ENCODE results near the gene CHST15. TPM values are rescaled to one million over a fixed set of nuclear protein-coding genes. Genes with fewer than 3 reads are reported as not detected.

Gene CHST15
- total and polyA plus RNA-seq, 2 of the 4 experiments (the other 2 are of a cell fraction) = 0.14 to 0.18 TPM

- H4K91ac ChIP-seq (ENCODE audit: insufficient read depth, low read depth, low read length) = no peak overlapping the region
- H4K8ac ChIP-seq (ENCODE audit: low read depth in 2 of 2, low read length in 2 of 2) = no peak overlapping the region
- no peaks in the 10 kb centered on the region for H3K9me1 ChIP-seq (ENCODE audit: insufficient read depth, low read length)
- H3K4me3 ChIP-seq (ENCODE audit: insufficient read depth, low read depth, low read length) = no peak overlapping the region
- TF ChIP-seq POLR2A (IDR thresholded peaks at IDR 0.05; ENCODE audit: low read depth, low read length) (no peak), MXI1 (IDR thresholded peaks at IDR 0.05; ENCODE audit: borderline replicate concordance, low read depth, low read length) (no peak), NFE2L2 (IDR thresholded peaks at IDR 0.05; ENCODE audit: low read depth, low read length) (no peak), FOS (IDR thresholded peaks at IDR 0.05; ENCODE audit: low read depth, low read length) (no peak), RCOR1 (IDR thresholded peaks at IDR 0.05; ENCODE audit: insufficient replicate concordance, low read length) (no peak), RFX5 (IDR thresholded peaks at IDR 0.05; ENCODE audit: low read depth, low read length) (no peak)
- H2BK15ac ChIP-seq (ENCODE audit: low read depth, low read length) = no peak overlapping the region
- POLR2A ChIA-PET (ENCODE audit: unreplicated experiment) = no interaction called here
- H4K20me1 ChIP-seq (ENCODE audit: insufficient read depth, low read length) = no peaks in the 10 kb centered on the region
- H3K9me3 ChIP-seq (ENCODE audit: control insufficient read depth, insufficient read depth, low read length) = no peaks in the 10 kb centered on the region
- H2AFZ ChIP-seq (replicated peaks; ENCODE audit: low read length, poor library complexity) = no peak overlapping the region
- no peak overlapping the region for H4K5ac ChIP-seq (ENCODE audit: low read depth, low read length)
- 17% methylated on average over 1 of the region's 7 CpGs; no CpG with 5 or more reads in 1 of the 2 experiments for WGBS, 2 experiments (ENCODE audit: extremely low coverage in 2 of 2, insufficient read length in 1 of 2)
- no peaks in the 10 kb centered on the region for H3K27me3 ChIP-seq (ENCODE audit: control insufficient read depth, insufficient read depth, low read length)
- H3K14ac ChIP-seq (replicated peaks; ENCODE audit: low read depth, low read length) = no peak overlapping the region
- intact Hi-C loops (cut with micrococcal nuclease) (no loop called here), dilution Hi-C loops (cut with HindIII; ENCODE audit: low sequenced_read_pairs, unreplicated experiment) (no loop called here), in situ Hi-C loops (cut with MboI; ENCODE audit: low sequenced_read_pairs) (no loop called here)
- no peaks in the 10 kb centered on the region for H3K4me1 ChIP-seq (ENCODE audit: control insufficient read depth, insufficient read depth, low read length)
- no peak overlapping the region for H3K56ac ChIP-seq (ENCODE audit: extremely low read depth, insufficient read depth, low read length)
- no peak overlapping the region for H2BK20ac ChIP-seq (ENCODE audit: low read depth, low read length)
- no peak overlapping the region for H2BK5ac ChIP-seq (ENCODE audit: low read depth, low read length, poor library complexity, severe bottlenecking)
- no peak overlapping the region for H2BK120ac ChIP-seq (ENCODE audit: low read depth, low read length)
- H2AK9ac ChIP-seq (replicated peaks; ENCODE audit: low read depth, low read length, poor library complexity) = no peak overlapping the region
- H3K79me1 ChIP-seq (ENCODE audit: low read depth in 1 of 2, low read length in 2 of 2) = no peaks in the 10 kb centered on the region
- H3K4ac ChIP-seq (ENCODE audit: low read depth, low read length) = no peak overlapping the region
- no peak overlapping the region for H3K9ac ChIP-seq (ENCODE audit: low read depth, low read length)
- no peak for DNase-seq
- H3K36me3 ChIP-seq (ENCODE audit: control insufficient read depth, insufficient read depth, low read length) = no peaks in the 10 kb centered on the region
- CTCF ChIA-PET = no interaction called here
- H2AK5ac ChIP-seq (ENCODE audit: low read depth, low read length) = no peak overlapping the region
- no peak overlapping the region for H3K27ac ChIP-seq (ENCODE audit: insufficient read depth, low read length)
- no peak overlapping the region for H3K18ac ChIP-seq (ENCODE audit: low read depth, low read length)
- H3K4me2 ChIP-seq (ENCODE audit: low read depth, low read length) = no peak overlapping the region
- no peak overlapping the region for H3K23ac ChIP-seq (ENCODE audit: low read depth, low read length)
- no peak for ATAC-seq (ENCODE audit: low read depth)
- BruUV-seq (replicated peaks) = no TSS peak
Measured at GRCh38 chr10:124003070-124003419, 90.4 kb downstream of the CHST15 start.

All from IMR-90 (cell line).